Mesendoderm (in vitro differentiated cells): ENCODE data around the gene ADGRV1.

Experiments
- DNase-seq: peaks from one replicate; pipeline ENCODE4 v3.0.0; 2013
- H2AK5ac ChIP-seq: 2 replicates; pipeline ENCODE4 v1.6.1; 2013; ENCODE audit warnings: low read length, inconsistent platforms
- H2BK120ac ChIP-seq: 2 replicates; pipeline ENCODE4 v1.6.1; 2013; ENCODE audit warnings: low read depth, mild to moderate bottlenecking, low read length, moderate library complexity, mixed read lengths
- H2BK15ac ChIP-seq: replicated peaks from 2 replicates; pipeline ENCODE4 v1.6.1; 2013; ENCODE audit warnings: low read depth, mild to moderate bottlenecking, moderate library complexity
- H2BK5ac ChIP-seq: 2 replicates; pipeline ENCODE4 v1.6.1; 2013; ENCODE audit warnings: low read length, inconsistent platforms
- H3K18ac ChIP-seq: 2 replicates; pipeline ENCODE4 v1.6.1; 2013; ENCODE audit warnings: mild to moderate bottlenecking, low read length, mixed read lengths
- H3K23ac ChIP-seq: one replicate; pipeline ENCODE4 v1.6.1; 2013; ENCODE audit warnings: low read length
- H3K27ac ChIP-seq: 2 replicates; pipeline ENCODE4 v1.5.1; 2013; ENCODE audit warnings: low read depth, mild to moderate bottlenecking, inconsistent platforms, low read length, moderate library complexity
- H3K27me3 ChIP-seq: 2 replicates; pipeline ENCODE4 v1.6.1; 2013; ENCODE audit warnings: low read length, control low read depth, mild to moderate bottlenecking, inconsistent platforms; ENCODE audit not compliant: insufficient read depth, poor library complexity
- H3K36me3 ChIP-seq: 2 replicates; pipeline ENCODE4 v1.6.1; 2013; ENCODE audit warnings: low read length, inconsistent platforms; ENCODE audit not compliant: control insufficient read depth, insufficient read depth
- H3K4ac ChIP-seq: one replicate; pipeline ENCODE4 v1.6.1; 2013; ENCODE audit warnings: low read depth, mild to moderate bottlenecking, low read length, moderate library complexity
- H3K4me1 ChIP-seq: 2 replicates; pipeline ENCODE4 v1.6.1; 2013; ENCODE audit warnings: low read depth, low read length, inconsistent platforms; ENCODE audit not compliant: control insufficient read depth
- H3K4me2 ChIP-seq: 2 replicates; pipeline ENCODE4 v1.6.1; 2013; ENCODE audit warnings: low read length
- H3K4me3 ChIP-seq: 2 replicates; pipeline ENCODE4 v1.5.1; 2013; ENCODE audit warnings: mild to moderate bottlenecking, low read length
- H3K56ac ChIP-seq: one replicate; pipeline ENCODE4 v1.6.1; 2013; ENCODE audit warnings: low read length
- H3K79me1 ChIP-seq: 2 replicates; pipeline ENCODE4 v1.6.1; 2013; ENCODE audit warnings: low read length, inconsistent platforms
- H3K79me2 ChIP-seq: 2 replicates; pipeline ENCODE4 v1.6.1; 2013; ENCODE audit warnings: mild to moderate bottlenecking, low read length; ENCODE audit not compliant: control insufficient read depth, insufficient read depth
- H3K9ac ChIP-seq: 2 replicates; pipeline ENCODE4 v1.6.1; 2013; ENCODE audit warnings: low read length, inconsistent platforms
- H4K5ac ChIP-seq: one replicate; pipeline ENCODE4 v1.6.1; 2013; ENCODE audit warnings: low read length
- H4K8ac ChIP-seq: one replicate; pipeline ENCODE4 v1.6.1; 2013; ENCODE audit warnings: low read depth, mild to moderate bottlenecking, control low read depth, low read length, moderate library complexity
- WGBS: extraction: QIAGEN DNeasy Blood & Tissue Kit; methylation state at CpG from one replicate; pipeline ENCODE4 v1.1.7; 2013; ENCODE audit warnings: low lambda C conversion rate, missing lambda C conversion rate; ENCODE audit not compliant: insufficient coverage; ENCODE audit errors: extremely low coverage; 5-methylcytosine and 5-hydroxymethylcytosine counted together

ADGRV1 gene

DNA sequence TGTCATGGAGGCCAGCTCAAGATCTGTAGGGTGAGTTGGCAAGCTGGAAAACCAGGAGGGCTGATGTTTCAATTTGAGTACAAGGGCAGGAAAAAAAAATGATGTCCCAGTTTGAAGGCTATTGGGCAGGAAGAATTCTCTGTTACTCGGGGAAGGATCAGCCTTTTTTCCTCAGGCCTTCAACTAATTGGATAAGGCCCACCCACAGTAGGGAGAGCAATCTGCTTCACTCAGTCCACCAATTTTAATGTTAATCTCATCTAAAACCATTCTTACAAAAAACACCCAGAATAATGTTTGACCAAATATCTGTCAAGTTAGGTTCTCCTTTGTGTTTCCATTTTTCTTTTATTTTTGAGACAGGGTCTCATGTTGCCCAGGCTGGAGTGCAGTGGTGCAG is 442.1 kb downstream of the ADGRV1 start:
- Histone ChIP-seq H2AK5ac (no peak overlapping the region), H3K4me3 (no peak overlapping the region), H3K4ac (no peak overlapping the region), H3K56ac (no peak overlapping the region), H2BK5ac (no peak overlapping the region), H4K5ac (no peak overlapping the region), H3K4me1 (no peaks in the 10 kb centered on the region), H3K23ac (no peak overlapping the region), H3K4me2 (no peak overlapping the region), H4K8ac (no peak overlapping the region), H3K79me1 (no peaks in the 10 kb centered on the region), H3K18ac (no peak overlapping the region), H3K36me3 (no peaks in the 10 kb centered on the region), H2BK15ac (no peak overlapping the region), H3K79me2 (no peaks in the 10 kb centered on the region), H3K9ac (no peak overlapping the region), H2BK120ac (no peak overlapping the region), H3K27ac (no peak overlapping the region), H3K27me3 (no peaks in the 10 kb centered on the region)
- DNase-seq, result no peak
- no CpG with 5 or more reads among the region's 1 CpG for WGBS

DNA sequence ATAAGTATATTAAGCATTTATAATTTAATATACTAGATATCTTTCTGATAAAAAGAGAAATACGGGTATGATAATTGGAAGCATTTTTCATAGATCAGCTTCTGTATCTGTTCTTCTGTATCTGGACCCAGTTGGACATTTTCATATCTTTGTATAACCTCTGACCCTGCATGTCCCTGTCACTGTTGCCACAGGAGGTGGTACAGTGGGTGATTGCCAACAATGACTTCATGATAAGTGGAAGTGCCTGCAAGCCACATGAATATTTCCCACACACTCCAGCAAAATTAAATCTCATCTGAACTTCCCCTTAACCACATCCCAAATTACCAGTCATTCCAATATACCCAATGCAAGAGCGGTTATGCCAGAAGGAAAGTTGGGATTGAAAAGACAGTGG is 448.1 kb downstream of the ADGRV1 start:
- Histone ChIP-seq H3K79me2 (no peaks in the 10 kb centered on the region), H3K4me1 (no peaks in the 10 kb centered on the region), H2BK120ac (no peak overlapping the region), H2AK5ac (no peak overlapping the region), H2BK15ac (no peak overlapping the region), H4K8ac (no peak overlapping the region), H3K27ac (no peak overlapping the region), H3K4me2 (no peak overlapping the region), H3K4me3 (no peak overlapping the region), H3K27me3 (no peaks in the 10 kb centered on the region), H2BK5ac (no peak overlapping the region), H3K9ac (no peak overlapping the region), H3K23ac (no peak overlapping the region), H4K5ac (no peak overlapping the region), H3K18ac (no peak overlapping the region), H3K36me3 (no peaks in the 10 kb centered on the region), H3K4ac (no peak overlapping the region), H3K56ac (no peak overlapping the region), H3K79me1 (no peaks in the 10 kb centered on the region)
- no CpG with 5 or more reads among the region's 2 CpGs for WGBS
- no peak for DNase-seq

DNA sequence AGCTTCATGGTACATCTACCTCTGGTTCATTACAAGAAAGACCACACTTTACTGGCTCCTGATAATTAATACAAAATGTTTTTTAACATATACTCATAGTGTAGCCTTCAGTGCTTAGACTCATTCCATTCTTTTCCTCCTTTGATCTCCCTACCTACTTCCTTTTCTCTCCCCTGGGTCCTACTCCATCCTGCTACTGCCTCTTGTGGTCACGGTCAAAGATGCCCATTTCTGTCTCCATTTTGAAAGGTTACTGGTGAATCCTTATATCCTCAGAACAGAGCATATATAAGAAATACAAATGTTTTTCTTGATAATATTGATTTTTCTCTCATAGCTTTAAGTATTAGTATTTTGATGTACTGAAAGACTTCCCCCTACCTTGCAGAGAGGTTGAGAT is 448.7 kb downstream of the ADGRV1 start:
- no peak overlapping the region for H2BK120ac ChIP-seq
- no peak overlapping the region for H4K5ac ChIP-seq
- no peaks in the 10 kb centered on the region for H3K79me1 ChIP-seq
- H3K9ac ChIP-seq, result no peak overlapping the region
- no peaks in the 10 kb centered on the region for H3K27me3 ChIP-seq
- WGBS, result no CpG with 5 or more reads among the region's 1 CpG
- no peak overlapping the region for H3K23ac ChIP-seq
- no peak overlapping the region for H2BK5ac ChIP-seq
- H3K18ac ChIP-seq, result no peak overlapping the region
- H3K4me1 ChIP-seq, result no peaks in the 10 kb centered on the region
- no peak overlapping the region for H3K4me3 ChIP-seq
- H3K79me2 ChIP-seq, result no peaks in the 10 kb centered on the region
- H3K36me3 ChIP-seq, result no peaks in the 10 kb centered on the region
- H3K27ac ChIP-seq, result no peak overlapping the region
- H3K4ac ChIP-seq, result no peak overlapping the region
- H3K4me2 ChIP-seq, result no peak overlapping the region
- H2BK15ac ChIP-seq, result no peak overlapping the region
- H2AK5ac ChIP-seq, result no peak overlapping the region
- peak; percentile 29 for DNase-seq
- no peak overlapping the region for H4K8ac ChIP-seq
- H3K56ac ChIP-seq, result no peak overlapping the region

DNA sequence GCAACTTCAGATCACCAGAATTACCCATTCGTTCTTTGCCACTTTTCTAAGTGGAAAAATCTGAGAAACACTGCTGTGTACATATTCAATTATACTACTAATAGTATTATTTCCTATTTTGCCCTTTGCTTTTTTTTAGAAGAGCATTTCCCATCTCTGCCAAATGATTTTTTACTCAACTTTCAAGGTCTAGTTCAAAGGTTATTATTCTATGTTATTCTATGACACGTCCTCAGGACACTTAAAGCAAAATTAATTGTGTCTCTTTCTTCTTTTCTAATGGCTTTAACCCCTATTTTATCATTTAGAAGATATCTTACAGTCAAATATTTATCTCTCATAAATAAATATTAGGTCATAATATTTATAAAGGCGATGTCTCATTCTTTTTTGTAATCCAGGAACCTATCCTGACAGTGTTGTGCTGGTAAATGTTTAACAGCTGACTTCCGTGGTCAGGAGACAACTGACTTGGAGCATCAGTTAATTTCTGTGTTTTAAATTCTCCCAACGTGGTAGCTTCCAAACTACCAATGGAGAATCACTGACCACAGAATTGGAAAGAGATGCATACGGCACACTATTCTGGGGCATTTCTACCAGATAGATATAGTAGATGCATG is 449.3 kb downstream of the ADGRV1 start:
- Histone ChIP-seq H3K27me3 (no peaks in the 10 kb centered on the region), H2AK5ac (no peak overlapping the region), H3K79me2 (no peaks in the 10 kb centered on the region), H3K4me2 (no peak overlapping the region), H4K8ac (no peak overlapping the region), H3K18ac (no peak overlapping the region), H2BK5ac (no peak overlapping the region), H3K27ac (no peak overlapping the region), H3K56ac (no peak overlapping the region), H3K36me3 (no peaks in the 10 kb centered on the region), H3K4me3 (no peak overlapping the region), H3K4ac (no peak overlapping the region), H2BK15ac (no peak overlapping the region), H3K4me1 (no peaks in the 10 kb centered on the region), H3K79me1 (no peaks in the 10 kb centered on the region), H2BK120ac (no peak overlapping the region), H3K23ac (no peak overlapping the region), H4K5ac (no peak overlapping the region), H3K9ac (no peak overlapping the region)
- DNase-seq, result no peak
- WGBS, result no CpG with 5 or more reads among the region's 6 CpGs

DNA sequence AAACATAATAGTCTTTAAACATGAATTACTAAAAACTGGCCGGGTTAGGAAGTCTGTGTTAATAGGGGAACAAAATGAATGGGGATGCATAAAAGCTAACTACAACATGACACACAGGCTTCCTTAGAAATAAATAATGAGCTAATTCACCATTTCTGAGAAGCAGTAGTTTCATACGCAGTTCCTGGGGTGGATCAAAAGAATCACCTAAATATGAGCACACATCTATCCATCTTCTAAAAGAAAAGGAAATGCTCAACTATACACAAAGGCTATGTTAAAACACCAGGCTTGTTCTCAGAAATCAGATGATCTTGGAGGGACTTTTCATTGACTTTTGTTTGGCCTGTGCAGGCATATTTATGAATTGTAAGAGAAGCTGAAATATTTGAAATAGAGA is 451.5 kb downstream of the ADGRV1 start:
- Histone ChIP-seq H3K4me1 (no peaks in the 10 kb centered on the region), H3K27ac (no peak overlapping the region), H2BK15ac (no peak overlapping the region), H2BK120ac (no peak overlapping the region), H3K79me2 (no peaks in the 10 kb centered on the region), H3K23ac (no peak overlapping the region), H3K36me3 (no peaks in the 10 kb centered on the region), H3K56ac (no peak overlapping the region), H3K79me1 (no peaks in the 10 kb centered on the region), H3K4ac (no peak overlapping the region), H3K18ac (no peak overlapping the region), H3K4me3 (no peak overlapping the region), H3K4me2 (no peak overlapping the region), H3K27me3 (no peaks in the 10 kb centered on the region), H4K8ac (no peak overlapping the region), H4K5ac (no peak overlapping the region), H3K9ac (no peak overlapping the region), H2BK5ac (no peak overlapping the region), H2AK5ac (no peak overlapping the region)
- no CpG with 5 or more reads among the region's 2 CpGs for WGBS
- no peak for DNase-seq

DNA sequence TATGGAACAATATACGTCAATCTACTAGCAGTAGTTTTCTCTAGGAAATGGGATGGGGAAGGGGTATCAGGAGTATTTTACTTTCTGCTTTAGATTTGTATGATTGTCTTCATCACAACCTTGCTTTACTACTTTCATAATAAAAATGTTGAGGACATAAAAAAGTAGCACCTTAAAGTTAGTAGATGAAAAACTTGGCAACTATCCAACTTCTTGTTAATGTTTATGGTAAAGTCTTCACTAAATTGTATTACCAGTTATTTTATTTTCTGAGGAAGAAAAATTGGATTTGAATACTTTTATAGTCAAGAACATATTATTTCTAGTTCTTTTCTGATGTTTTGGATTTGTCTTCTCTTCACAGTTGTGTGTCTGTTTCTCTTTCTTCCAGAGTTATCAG is 452.4 kb downstream of the ADGRV1 start:
- no peak overlapping the region for H2BK120ac ChIP-seq
- no peak overlapping the region for H4K5ac ChIP-seq
- H3K9ac ChIP-seq, result no peak overlapping the region
- H3K18ac ChIP-seq, result no peak overlapping the region
- no peak overlapping the region for H2BK5ac ChIP-seq
- no peak overlapping the region for H3K4me3 ChIP-seq
- no peak overlapping the region for H3K4ac ChIP-seq
- H3K4me1 ChIP-seq, result no peaks in the 10 kb centered on the region
- H3K56ac ChIP-seq, result no peak overlapping the region
- H3K79me2 ChIP-seq, result no peaks in the 10 kb centered on the region
- H2BK15ac ChIP-seq, result no peak overlapping the region
- no CpG with 5 or more reads among the region's 1 CpG for WGBS
- no peaks in the 10 kb centered on the region for H3K79me1 ChIP-seq
- H3K36me3 ChIP-seq, result no peaks in the 10 kb centered on the region
- H4K8ac ChIP-seq, result no peak overlapping the region
- H3K27ac ChIP-seq, result no peak overlapping the region
- H3K27me3 ChIP-seq, result no peaks in the 10 kb centered on the region
- H3K23ac ChIP-seq, result no peak overlapping the region
- H3K4me2 ChIP-seq, result no peak overlapping the region
- H2AK5ac ChIP-seq, result no peak overlapping the region
- DNase-seq, result no peak
